ENCODE results near the gene CASP6.
"Not testable (repeated sequence)": the region's sequence is repeated elsewhere in the genome, so short reads cannot be mapped to it uniquely, and the experiment has no call there.

CASP6 gene

GRCh38 chr4:109721033-109721432, 17.8 kb upstream of the CASP6 start:
- DNase-seq (ENCODE audit: low read depth in 2 of 3, low spot score in 1 of 3), result no peak

DNA sequence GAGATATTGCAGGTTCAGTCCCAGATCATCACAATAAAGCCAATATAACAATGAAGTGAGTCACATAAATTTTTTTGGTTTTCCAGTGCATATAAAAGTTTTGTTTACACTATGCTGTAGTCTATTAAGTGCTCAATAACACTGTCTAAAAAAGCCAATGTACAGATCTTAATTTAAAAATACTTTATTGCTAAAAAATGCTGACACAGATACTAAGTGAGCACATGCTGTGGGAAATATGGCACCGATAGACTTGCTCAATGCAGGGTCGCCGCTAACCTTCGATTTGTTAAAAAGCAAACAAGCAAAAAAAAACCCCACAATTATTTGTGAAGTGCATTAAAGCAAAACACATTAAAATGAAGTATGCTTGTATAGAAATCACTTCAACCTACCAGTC, 16.4 kb upstream of the CASP6 start:
- DNase-seq (ENCODE audit: low read depth in 2 of 3, low spot score in 1 of 3), result no peak

GRCh38 chr4:109718759-109719158, 15.5 kb upstream of the CASP6 start:
- DNase-seq (ENCODE audit: low read depth in 2 of 3, low spot score in 1 of 3), result no peak

GRCh38 chr4:109713500-109713899, 10.3 kb upstream of the CASP6 start:
- no peak for DNase-seq (ENCODE audit: low read depth in 2 of 3, low spot score in 1 of 3)

GRCh38 chr4:109708990-109709389, 5.7 kb upstream of the CASP6 start:
- no peak for DNase-seq (ENCODE audit: low read depth in 2 of 3, low spot score in 1 of 3)

DNA sequence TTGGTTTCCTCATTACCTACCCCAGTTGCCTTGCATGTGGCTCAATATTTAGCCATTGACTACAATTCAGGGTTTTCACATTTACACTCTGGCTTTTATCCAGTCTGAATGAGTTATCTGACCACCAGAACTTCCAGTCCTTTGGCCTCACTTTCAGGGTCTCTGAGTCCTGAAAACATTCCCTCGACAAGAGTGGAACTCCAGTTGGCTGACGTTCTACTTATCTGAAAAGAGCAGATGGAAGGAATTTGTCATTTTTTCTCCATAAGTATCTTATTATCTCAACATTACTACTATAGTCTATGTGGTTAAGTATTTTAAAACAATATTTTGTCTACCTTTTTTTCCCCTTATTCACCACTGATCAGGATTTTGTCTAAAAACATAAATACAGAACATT, 5.2 kb upstream of the CASP6 start:
- no peak for DNase-seq (ENCODE audit: low read depth in 2 of 3, low spot score in 1 of 3)

- no peak for DNase-seq (ENCODE audit: low read depth in 2 of 3, low spot score in 1 of 3)
Measured at GRCh38 chr4:109703664-109704361, 568 bp upstream of the CASP6 start.

GRCh38 chr4:109701566-109702410, 1.5 kb downstream of the CASP6 start:
- no peak for DNase-seq (ENCODE audit: low read depth in 2 of 3, low spot score in 1 of 3)

DNA sequence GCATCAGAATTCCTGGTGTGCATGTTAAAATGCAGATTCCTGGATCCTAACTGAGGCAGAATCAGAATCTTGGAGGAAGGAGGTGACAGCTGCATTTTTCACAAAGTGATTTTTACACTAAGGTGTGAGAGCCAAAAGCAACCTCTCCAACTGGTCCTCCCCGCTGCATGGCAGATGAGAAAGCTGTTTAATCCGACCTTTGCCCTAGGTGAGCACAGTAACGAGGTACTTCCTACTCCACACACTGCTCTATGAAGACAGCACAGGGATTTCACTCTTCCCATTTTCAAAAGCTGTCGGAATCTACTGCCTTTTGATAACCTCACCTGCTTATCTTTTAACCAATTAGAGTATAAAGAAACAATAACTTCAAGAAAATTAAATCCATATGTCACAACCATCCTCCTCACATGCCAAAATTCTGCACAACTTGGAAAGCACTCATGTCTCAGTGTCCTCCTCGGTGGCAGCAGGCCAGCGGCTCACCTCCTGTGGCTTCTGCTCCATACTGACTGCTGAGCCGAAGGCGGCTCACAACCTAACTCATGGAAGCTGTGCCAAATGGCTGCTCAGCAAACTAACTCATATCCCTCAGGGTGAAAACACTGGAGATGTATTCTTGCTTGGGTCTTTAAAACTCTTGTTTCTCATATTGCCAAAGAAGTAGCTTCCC, 3.6 kb downstream of the CASP6 start:
- DNase-seq (ENCODE audit: low read depth in 2 of 3, low spot score in 1 of 3), result no peak

DNA sequence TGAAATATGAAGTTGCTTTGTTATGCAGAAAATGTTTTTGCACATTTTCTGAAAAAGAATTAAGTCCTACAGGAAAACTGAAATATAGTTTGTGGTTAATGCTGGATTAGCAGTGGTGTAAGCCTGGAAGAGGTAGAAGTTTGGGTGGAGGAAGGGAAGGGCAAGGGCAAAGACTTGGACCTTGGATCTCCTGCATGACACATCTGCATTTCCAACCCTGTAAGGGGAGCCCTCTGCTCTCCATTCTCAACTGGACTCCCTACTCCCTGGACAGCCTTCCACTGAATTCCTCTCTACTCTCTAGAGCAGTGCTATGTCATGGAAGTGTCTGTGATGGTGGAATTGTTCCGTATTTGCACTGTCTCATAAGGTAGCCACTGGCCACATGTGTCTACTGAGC, 4.6 kb downstream of the CASP6 start:
- no peak for DNase-seq (ENCODE audit: low read depth in 2 of 3, low spot score in 1 of 3)

GRCh38 chr4:109691411-109691920, 11.8 kb downstream of the CASP6 start:
- no peak for DNase-seq (ENCODE audit: low read depth in 2 of 3, low spot score in 1 of 3)

GRCh38 chr4:109690690-109691410, 12.4 kb downstream of the CASP6 start:
- DNase-seq (ENCODE audit: low read depth in 2 of 3, low spot score in 1 of 3), result no peak

GRCh38 chr4:109684727-109685126, 18.5 kb downstream of the CASP6 start:
- no peak for DNase-seq (ENCODE audit: low read depth in 2 of 3, low spot score in 1 of 3)

DNA sequence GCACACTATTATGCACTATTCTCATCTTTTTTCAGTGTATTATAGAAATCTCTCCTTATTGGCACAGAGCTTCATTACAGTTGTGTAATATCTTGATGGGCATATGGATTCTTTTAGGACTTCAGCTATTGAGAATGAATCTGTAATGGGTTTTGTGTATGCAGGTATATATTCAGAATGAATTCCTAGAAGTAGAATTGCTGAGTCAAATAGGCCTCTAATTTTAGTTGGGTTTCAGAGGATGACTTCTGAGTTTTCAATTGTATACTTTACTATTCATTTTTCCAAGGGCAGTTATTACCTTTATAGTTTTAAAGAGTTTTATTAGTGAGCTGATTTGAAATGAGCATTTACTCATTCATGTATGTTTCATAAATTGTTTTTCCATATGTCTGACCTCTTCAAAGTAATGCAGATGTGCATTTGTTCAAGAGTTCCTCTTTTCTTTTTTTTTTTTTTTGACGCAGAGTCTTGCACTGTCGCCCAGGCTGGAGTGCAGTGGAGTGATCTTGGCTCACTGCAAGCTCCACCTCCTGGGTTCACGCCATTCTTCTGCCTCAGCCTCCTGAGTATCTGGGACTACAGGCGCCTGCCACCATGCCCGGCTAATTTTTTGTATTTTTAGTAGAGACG, 19.5 kb downstream of the CASP6 start:
- no peak for DNase-seq (ENCODE audit: low read depth in 2 of 3, low spot score in 1 of 3)

GRCh38 chr4:109682875-109683274, 20.4 kb downstream of the CASP6 start:
- no peak for DNase-seq (ENCODE audit: low read depth in 2 of 3, low spot score in 1 of 3)

DNA sequence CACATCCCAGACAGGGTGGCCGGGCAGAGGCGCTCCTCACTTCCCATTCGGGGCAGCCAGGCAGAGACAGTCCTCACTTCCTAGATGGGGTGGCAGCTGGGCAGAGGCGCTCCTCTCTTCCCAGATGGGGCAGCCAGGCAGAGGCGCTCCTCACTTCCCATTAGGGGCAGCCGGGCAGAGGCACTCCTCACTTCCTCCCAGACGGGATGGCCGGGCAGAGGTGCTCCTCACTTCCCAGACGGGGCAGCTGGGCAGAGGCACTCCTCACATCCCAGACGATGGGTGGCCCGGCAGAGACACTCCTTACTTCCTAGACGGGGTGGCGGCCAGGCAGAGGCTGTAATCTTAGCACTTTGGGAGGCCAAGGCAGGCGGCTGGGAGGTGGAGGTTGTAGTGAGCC, 24.3 kb downstream of the CASP6 start:
- not testable (repeated sequence) for DNase-seq (ENCODE audit: low read depth in 2 of 3, low spot score in 1 of 3)

GRCh38 chr4:109678472-109678871, 24.8 kb downstream of the CASP6 start:
- not testable (repeated sequence) for DNase-seq (ENCODE audit: low read depth in 2 of 3, low spot score in 1 of 3)

- no peak for DNase-seq (ENCODE audit: low read depth in 2 of 3, low spot score in 1 of 3)
Measured at GRCh38 chr4:109676886-109677285, 26.4 kb downstream of the CASP6 start.

DNA sequence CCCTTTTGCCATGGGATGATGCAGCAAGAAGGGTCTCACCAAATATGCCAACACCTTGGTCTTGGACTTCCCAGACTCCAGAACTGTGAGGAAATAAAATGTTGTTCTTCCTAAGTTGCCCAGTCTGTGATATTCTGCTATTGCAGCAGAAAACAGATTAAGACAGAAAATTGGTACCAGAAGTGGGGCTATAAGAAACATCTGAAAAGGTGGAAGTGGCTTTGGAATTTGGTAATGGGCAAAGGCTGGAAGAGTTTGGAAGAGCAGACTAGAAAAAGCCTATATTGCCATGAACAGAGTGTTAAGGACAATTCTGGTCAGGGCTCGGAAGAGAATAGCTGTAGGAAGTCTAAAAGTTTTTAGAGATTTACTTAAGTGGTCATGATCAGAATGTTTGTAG, 27.4 kb downstream of the CASP6 start:
- DNase-seq (ENCODE audit: low read depth in 2 of 3, low spot score in 1 of 3), result no peak

- no peak for DNase-seq (ENCODE audit: low read depth in 2 of 3, low spot score in 1 of 3)
Measured at GRCh38 chr4:109675181-109675580, 28.1 kb downstream of the CASP6 start.

GRCh38 chr4:109673303-109673702, 29.9 kb downstream of the CASP6 start:
- DNase-seq (ENCODE audit: low read depth in 2 of 3, low spot score in 1 of 3), result no peak
